Mesendoderm (in vitro differentiated cells): ENCODE results near the gene SEC14L1. TPM values are rescaled to one million over a fixed set of nuclear protein-coding genes. Genes with fewer than 3 reads are reported as not detected.

ENCODE experiments used
- DNase-seq: peaks from one replicate; pipeline ENCODE4 v3.0.0; 2013
- H2AK5ac ChIP-seq: 2 replicates; pipeline ENCODE4 v1.6.1; 2013; ENCODE audit warnings: low read length, inconsistent platforms
- H2BK120ac ChIP-seq: 2 replicates; pipeline ENCODE4 v1.6.1; 2013; ENCODE audit warnings: low read depth, mild to moderate bottlenecking, low read length, moderate library complexity, mixed read lengths
- H2BK15ac ChIP-seq: replicated peaks from 2 replicates; pipeline ENCODE4 v1.6.1; 2013; ENCODE audit warnings: low read depth, mild to moderate bottlenecking, moderate library complexity
- H2BK5ac ChIP-seq: 2 replicates; pipeline ENCODE4 v1.6.1; 2013; ENCODE audit warnings: low read length, inconsistent platforms
- H3K18ac ChIP-seq: 2 replicates; pipeline ENCODE4 v1.6.1; 2013; ENCODE audit warnings: mild to moderate bottlenecking, low read length, mixed read lengths
- H3K23ac ChIP-seq: one replicate; pipeline ENCODE4 v1.6.1; 2013; ENCODE audit warnings: low read length
- H3K27ac ChIP-seq: 2 replicates; pipeline ENCODE4 v1.5.1; 2013; ENCODE audit warnings: low read depth, mild to moderate bottlenecking, inconsistent platforms, low read length, moderate library complexity
- H3K27me3 ChIP-seq: 2 replicates; pipeline ENCODE4 v1.6.1; 2013; ENCODE audit warnings: low read length, control low read depth, mild to moderate bottlenecking, inconsistent platforms; ENCODE audit not compliant: insufficient read depth, poor library complexity
- H3K36me3 ChIP-seq: 2 replicates; pipeline ENCODE4 v1.6.1; 2013; ENCODE audit warnings: low read length, inconsistent platforms; ENCODE audit not compliant: control insufficient read depth, insufficient read depth
- H3K4ac ChIP-seq: one replicate; pipeline ENCODE4 v1.6.1; 2013; ENCODE audit warnings: low read depth, mild to moderate bottlenecking, low read length, moderate library complexity
- H3K4me1 ChIP-seq: 2 replicates; pipeline ENCODE4 v1.6.1; 2013; ENCODE audit warnings: low read depth, low read length, inconsistent platforms; ENCODE audit not compliant: control insufficient read depth
- H3K4me2 ChIP-seq: 2 replicates; pipeline ENCODE4 v1.6.1; 2013; ENCODE audit warnings: low read length
- H3K4me3 ChIP-seq: 2 replicates; pipeline ENCODE4 v1.5.1; 2013; ENCODE audit warnings: mild to moderate bottlenecking, low read length
- H3K56ac ChIP-seq: one replicate; pipeline ENCODE4 v1.6.1; 2013; ENCODE audit warnings: low read length
- H3K79me1 ChIP-seq: 2 replicates; pipeline ENCODE4 v1.6.1; 2013; ENCODE audit warnings: low read length, inconsistent platforms
- H3K79me2 ChIP-seq: 2 replicates; pipeline ENCODE4 v1.6.1; 2013; ENCODE audit warnings: mild to moderate bottlenecking, low read length; ENCODE audit not compliant: control insufficient read depth, insufficient read depth
- H3K9ac ChIP-seq: 2 replicates; pipeline ENCODE4 v1.6.1; 2013; ENCODE audit warnings: low read length, inconsistent platforms
- H4K5ac ChIP-seq: one replicate; pipeline ENCODE4 v1.6.1; 2013; ENCODE audit warnings: low read length
- H4K8ac ChIP-seq: one replicate; pipeline ENCODE4 v1.6.1; 2013; ENCODE audit warnings: low read depth, mild to moderate bottlenecking, control low read depth, low read length, moderate library complexity
- WGBS: extraction: QIAGEN DNeasy Blood & Tissue Kit; methylation state at CpG from one replicate; pipeline ENCODE4 v1.1.7; 2013; ENCODE audit warnings: low lambda C conversion rate, missing lambda C conversion rate; ENCODE audit not compliant: insufficient coverage; ENCODE audit errors: extremely low coverage; 5-methylcytosine and 5-hydroxymethylcytosine counted together
- small RNA-seq: library from polyadenylated mRNA; stranded (forward); fragments of <200 nt; extraction: miRNeasy Mini kit (QIAGEN cat#:217004); gene quantifications from one replicate; pipeline ENCODE3, GENCODE V24; 2013; ENCODE audit not compliant: insufficient read depth

SEC14L1 gene

DNA sequence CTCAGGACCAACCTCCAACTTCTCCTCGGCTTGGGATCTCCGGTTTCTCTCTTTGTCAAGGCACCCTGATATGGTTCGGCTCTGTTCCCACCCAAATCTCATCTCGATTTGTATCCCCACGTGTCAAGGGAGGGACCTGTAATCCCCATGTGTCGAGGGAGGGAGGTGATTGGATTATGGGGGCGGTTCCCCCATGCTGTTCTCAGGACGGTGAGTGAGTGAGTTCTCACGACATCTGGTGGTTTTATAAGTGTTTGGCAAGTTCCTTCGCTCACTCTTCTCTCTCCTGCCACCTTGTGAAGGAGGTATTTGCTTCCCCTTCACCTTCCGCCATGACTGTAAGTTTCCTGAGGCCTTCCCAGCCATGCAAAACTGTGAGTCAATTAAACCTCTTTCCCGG is 117.9 kb downstream of the SEC14L1 start:
- Histone ChIP-seq H3K56ac (no peak overlapping the region), H3K36me3 (no peaks in the 10 kb centered on the region), H3K79me1 (no peaks in the 10 kb centered on the region), H3K4me1 (no peaks in the 10 kb centered on the region), H3K79me2 (no peaks in the 10 kb centered on the region), H3K18ac (no peak overlapping the region), H2BK15ac (no peak overlapping the region), H2AK5ac (no peak overlapping the region), H2BK5ac (no peak overlapping the region), H3K9ac (no peak overlapping the region), H4K5ac (no peak overlapping the region), H2BK120ac (no peak overlapping the region), H3K27me3 (no peaks in the 10 kb centered on the region), H3K4me2 (no peak overlapping the region), H3K23ac (no peak overlapping the region), H4K8ac (no peak overlapping the region), H3K4me3 (no peak overlapping the region), H3K27ac (no peak overlapping the region), H3K4ac (no peak overlapping the region)
- WGBS: no CpG with 5 or more reads among the region's 12 CpGs
- peak; percentile 30 for DNase-seq

DNA sequence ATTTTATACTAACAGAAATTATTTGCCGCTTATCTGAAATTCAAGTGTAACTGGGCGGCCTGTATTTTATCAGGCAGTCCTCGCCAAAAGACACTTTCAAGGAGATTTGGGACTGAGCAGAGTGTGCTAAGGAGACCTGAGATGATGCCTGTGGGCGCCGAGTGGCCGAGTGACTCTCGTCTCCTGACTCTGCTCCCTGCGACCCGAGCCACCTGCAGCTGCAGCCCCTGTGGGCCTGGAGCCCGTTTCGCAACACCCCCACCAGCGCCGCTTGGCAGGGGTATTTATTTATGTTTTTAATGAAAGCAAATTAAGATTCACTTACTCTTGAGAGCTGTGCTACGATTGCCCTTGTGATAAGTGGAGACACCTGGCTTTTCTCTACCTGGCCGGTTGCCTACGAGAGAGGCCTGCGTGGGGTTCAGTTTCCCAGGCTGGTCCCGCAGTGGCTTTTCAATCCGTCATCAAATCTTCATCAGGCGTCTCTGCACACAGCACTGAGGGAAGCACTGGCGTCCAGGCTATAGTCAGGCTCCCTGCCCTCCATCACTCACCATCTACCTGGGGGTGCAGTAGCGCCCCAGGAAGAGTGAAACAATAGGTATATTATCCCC is 124.0 kb downstream of the SEC14L1 start:
- Histone ChIP-seq H4K8ac (no peak overlapping the region), H2BK15ac (no peak overlapping the region), H3K9ac (no peak overlapping the region), H4K5ac (no peak overlapping the region), H3K4me3 (no peak overlapping the region), H3K56ac (no peak overlapping the region), H2BK5ac (no peak overlapping the region), H3K4ac (no peak overlapping the region), H3K36me3 (no peaks in the 10 kb centered on the region), H3K27me3 (no peaks in the 10 kb centered on the region), H2BK120ac (no peak overlapping the region), H3K18ac (no peak overlapping the region), H3K79me2 (no peaks in the 10 kb centered on the region), H3K27ac (no peak overlapping the region), H3K4me2 (no peak overlapping the region), H3K23ac (no peak overlapping the region), H3K79me1 (no peaks in the 10 kb centered on the region), H3K4me1 (no peaks in the 10 kb centered on the region), H2AK5ac (no peak overlapping the region)
- no CpG with 5 or more reads among the region's 22 CpGs for WGBS
- DNase-seq: no peak

DNA sequence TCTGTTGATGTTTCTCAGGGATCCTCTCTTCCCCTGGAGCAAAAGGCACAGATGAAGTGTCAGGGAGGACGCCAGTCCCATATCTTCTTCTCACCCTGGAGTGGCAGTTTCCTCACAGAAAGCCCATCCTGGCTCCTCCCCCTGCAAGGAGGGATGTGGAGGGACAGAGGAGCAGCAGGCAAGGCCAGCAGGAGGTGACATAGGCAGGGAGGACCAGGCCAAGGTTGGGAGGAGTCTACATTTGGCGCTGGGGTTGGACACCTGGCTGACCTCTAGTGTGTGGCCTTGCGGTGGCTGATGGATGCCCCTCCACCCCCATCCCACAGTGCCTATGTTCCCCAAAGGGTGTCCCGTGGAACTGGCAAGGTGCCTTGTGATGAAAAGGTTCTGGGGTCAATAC is 125.4 kb downstream of the SEC14L1 start:
- H3K27me3 ChIP-seq: no peaks in the 10 kb centered on the region
- peak; percentile 58 for DNase-seq
- H3K36me3 ChIP-seq: no peaks in the 10 kb centered on the region
- H3K56ac ChIP-seq: no peak overlapping the region
- no peak overlapping the region for H4K8ac ChIP-seq
- no peak overlapping the region for H3K23ac ChIP-seq
- no peak overlapping the region for H3K4ac ChIP-seq
- H3K9ac ChIP-seq: no peak overlapping the region
- no peak overlapping the region for H3K27ac ChIP-seq
- no peaks in the 10 kb centered on the region for H3K79me2 ChIP-seq
- no peaks in the 10 kb centered on the region for H3K79me1 ChIP-seq
- no peak overlapping the region for H2AK5ac ChIP-seq
- H3K4me2 ChIP-seq: no peak overlapping the region
- H2BK5ac ChIP-seq: no peak overlapping the region
- no peak overlapping the region for H4K5ac ChIP-seq
- no peak overlapping the region for H2BK15ac ChIP-seq
- no peak overlapping the region for H3K18ac ChIP-seq
- H3K4me1 ChIP-seq: no peaks in the 10 kb centered on the region
- no peak overlapping the region for H3K4me3 ChIP-seq
- no CpG with 5 or more reads among the region's 4 CpGs for WGBS
- no peak overlapping the region for H2BK120ac ChIP-seq

Small RNAs within 50 kb of the gene (small RNA-seq; reads per million reads assigned to genes)
- not detected for gene RNU4-47P
